Muscle of arm (tissue), 12 donors: ENCODE data around the gene PEPD. TPM values are rescaled to one million over a fixed set of nuclear protein-coding genes. Genes with fewer than 3 reads are reported as not detected.

ENCODE experiments used
- DNase-seq: peaks from one replicate; pipeline ENCODE4 v3.0.0-alpha.2; 2013
- polyA plus RNA-seq, 12 donors: library from polyadenylated mRNA; unstranded; fragments of 120-200 nt; gene quantifications; one replicate each; pipeline ENCODE4 v1.2.1, GENCODE V29; 2013; ENCODE audit not compliant: insufficient read length in 12 of 12

The PEPD gene
- polyA plus RNA-seq, 12 donors: 33.0 to 73.6 (median 43.2) TPM; not detected in 1

DNA sequence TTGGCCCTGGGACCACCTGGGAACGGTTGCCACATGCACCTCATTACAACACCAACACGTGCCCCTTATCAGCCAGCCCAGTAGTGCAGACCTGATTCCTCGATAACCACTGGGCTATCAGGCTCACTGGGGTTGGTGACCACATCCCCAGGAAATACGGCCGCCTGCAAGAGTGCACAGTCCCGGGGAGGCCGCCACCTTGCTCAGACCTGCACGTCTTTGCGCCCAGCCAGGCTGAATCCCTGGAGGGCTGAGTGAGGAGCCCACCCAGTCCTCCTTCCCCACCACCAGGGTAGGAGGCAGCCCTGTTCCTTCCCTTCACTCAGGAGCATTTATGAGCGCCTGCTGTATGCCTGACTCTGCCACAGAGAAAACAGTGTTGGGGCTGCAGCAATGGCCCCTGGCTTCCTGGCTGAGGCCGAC lies 80.3 kb downstream of the PEPD start:
- DNase-seq: no peak

GRCh38 chr19:33440682-33441081 lies 80.9 kb downstream of the PEPD start:
- DNase-seq: no peak

DNA sequence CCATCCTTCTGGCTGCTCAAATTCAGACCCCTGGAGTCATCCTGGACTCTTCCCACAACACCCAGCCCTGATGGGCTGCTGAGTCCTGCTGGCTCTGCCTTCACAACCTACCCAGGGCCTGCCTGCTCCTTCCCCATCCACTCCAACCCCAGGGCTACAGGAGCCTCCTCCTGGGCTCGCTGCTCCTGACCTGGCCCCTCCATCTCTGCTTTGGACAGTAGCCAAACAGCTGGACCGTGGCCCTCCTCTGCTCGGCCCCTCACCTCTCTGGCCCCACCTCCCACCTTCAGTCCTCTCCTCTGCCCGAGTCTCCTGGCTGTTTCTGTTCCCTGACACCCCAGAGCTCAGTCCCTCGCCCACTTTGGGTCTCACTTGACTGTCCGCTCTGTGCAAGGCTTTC lies 81.3 kb downstream of the PEPD start:
- no peak for DNase-seq

GRCh38 chr19:33438987-33439781 lies 82.4 kb downstream of the PEPD start:
- DNase-seq: no peak

DNA sequence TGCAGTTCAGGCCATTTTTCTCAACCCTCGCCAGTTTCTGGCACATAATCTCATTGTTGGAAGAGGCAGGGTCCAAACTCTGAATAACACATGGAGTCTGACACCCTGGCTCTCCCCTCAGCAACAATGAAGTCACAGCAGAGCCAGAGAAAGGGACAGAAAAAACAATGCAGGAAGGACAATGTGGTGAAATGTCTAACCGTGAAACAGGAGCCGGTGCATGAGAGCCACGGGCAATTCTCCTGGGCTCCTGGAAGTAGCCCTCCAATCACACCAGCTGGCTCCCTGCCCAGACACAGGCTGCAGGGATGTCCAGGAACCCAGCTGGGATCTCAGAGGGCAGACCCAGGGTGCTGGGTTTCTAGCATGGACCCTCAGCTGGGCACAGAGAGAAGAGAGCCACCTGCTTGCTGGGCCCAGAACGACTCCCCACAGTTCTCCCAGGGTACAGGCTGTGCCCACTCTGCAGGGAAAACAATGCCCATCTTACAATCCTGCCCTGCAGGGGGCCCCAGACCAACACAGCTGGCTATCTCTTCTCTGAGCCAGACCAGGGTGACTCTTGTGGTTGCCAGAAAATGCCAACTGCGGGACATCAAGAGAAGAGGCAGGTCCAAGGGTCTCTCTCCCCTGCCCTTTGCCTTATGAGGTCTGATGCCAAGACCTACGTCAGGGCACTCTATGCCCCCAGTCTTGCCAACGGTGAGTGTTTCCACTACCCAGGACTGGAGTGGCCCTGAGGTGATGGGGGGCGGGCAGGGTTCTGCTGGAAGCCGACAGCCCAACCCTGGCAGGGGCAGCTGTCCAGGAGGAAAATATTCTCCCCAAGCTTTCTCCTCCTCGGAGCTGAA lies 83.5 kb downstream of the PEPD start:
- DNase-seq: no peak

DNA sequence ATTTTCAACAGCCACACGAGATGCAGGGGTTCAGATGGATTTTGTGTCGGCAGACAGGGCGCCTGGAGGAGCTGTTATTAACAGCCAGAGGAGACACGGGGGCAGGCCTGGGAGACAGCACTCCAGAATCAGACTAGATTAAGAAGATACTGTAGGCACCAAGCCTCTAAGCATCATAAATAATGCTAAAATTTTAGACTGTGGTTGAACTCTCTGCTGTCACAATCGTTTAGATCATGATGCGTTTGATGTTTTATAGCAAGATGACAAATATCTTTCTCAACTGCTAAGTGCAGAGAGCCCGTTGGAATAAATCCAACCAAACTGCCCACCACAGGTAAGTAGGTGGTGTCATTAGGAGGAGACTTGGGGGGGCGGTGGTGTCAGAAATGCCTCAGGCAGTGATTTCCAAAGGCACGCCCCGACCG lies 84.2 kb downstream of the PEPD start:
- no peak for DNase-seq

DNA sequence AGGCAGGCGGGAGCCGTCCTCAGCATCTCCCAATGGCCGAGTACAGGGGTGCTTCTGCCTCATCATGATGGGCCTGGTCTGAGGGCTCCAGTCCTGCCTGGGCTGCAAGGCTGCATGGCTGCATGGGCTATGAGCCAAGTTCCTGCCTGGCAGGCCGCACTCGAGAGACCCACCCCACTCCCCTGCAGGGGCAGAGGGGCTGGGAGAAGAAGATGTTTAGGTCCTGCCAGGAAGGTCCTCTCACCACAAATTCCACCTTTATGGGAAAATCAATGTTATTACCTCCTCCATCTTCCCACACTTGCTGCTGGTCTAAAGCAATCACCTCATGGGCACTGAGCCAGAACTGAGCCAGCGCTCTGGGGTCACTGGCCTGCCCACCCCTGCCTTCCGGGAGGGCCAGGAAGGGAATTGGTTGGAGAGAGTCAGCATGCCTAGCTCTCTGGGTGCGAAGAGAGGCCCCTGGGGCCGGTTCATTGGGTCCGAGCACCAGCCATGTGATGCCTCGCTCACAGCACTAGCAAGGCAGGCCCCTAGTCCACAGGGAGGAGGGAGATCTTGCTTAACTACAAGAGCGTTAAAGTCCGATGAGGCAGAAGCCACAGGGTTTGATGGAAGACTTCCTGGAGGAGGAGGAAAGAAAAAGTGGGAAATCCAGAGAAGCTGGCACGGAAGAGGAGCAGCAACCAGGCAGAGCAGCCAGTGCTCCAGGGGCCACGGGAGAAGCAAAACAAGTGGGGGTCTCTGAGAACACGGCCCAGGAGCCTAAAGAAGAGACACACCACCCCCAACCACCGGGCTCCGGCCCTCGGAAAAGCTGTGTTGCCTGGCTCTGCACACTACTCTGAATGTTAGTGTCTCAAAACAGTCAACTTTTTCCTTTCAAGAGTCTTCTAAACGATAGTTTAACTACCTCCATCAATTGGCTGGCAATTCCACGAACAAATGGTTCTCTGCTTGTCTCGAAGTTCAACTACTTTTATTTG lies 84.9 kb downstream of the PEPD start:
- DNase-seq: no peak

DNA sequence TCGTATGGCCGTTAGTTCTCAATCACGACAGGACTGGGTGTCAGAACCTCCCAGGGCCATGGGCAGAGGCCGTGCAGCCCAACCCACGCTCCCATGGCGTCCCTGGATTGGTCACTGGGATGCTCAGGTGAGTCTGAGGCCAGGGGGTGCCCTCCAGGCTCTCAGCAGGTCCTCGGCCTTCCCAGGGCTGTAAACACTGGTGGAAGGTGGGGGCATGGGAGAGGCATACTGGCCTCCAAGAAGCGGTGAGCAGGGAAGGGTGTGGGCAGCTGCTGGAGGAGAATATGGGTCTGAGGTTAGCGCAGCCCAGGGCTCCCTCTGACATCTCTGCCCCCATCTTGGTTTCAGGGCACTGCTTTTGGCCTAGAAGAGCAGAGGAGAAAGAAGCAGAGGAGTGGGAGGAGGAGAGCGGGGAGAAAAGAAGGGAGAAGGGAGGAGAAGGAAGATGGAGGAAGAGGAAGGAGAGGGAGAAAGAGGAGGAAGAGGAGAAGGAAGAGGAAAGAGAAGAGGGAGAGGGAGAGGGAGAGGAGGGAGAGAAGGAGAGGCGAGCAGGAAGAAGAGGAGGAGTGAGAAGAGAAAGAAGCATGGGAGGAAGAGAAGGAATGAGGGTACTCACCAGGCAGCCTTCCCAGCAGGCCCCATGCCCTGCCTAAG lies 85.8 kb downstream of the PEPD start:
- DNase-seq: no peak

GRCh38 chr19:33434886-33435705 lies 86.5 kb downstream of the PEPD start:
- no peak for DNase-seq

DNA sequence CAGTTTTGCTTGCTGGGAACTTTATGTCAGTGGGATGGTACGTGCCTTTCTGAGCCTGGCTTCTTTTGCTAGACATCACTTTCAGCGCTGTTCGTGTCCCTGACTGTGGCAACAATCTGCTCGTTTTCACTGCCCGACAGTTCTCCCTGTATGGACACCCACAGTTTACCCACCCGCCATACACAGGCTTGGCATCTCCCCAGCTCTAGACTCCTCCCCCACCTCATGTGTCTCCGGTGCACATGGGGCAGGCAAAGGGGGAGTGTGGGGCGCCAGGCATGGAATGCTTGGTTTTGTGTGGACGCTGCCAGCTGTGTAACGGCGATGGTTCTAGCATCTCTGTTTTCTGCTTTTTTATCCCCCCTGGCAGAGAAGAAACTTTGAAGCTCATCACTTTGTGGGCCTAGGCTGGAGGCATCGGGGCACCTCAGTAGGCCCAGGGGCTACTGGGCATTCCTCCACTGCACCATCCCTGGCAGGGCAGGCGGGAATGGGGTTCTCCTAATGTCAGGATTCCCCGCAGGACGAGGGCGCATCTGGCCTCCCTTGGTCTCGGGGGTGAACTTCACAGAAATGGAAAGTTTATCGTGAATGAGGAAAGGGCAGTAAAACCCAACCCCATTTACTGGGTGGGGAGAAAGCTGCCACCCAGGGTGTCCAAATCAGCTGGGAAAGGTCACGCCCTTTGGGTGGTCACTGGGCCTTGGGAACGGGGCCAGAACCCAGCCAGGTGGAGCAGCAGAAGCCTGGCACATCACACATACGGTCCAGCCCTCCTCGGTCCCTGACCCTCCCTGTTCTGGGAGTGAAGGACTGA lies 87.3 kb downstream of the PEPD start:
- no peak for DNase-seq

DNA sequence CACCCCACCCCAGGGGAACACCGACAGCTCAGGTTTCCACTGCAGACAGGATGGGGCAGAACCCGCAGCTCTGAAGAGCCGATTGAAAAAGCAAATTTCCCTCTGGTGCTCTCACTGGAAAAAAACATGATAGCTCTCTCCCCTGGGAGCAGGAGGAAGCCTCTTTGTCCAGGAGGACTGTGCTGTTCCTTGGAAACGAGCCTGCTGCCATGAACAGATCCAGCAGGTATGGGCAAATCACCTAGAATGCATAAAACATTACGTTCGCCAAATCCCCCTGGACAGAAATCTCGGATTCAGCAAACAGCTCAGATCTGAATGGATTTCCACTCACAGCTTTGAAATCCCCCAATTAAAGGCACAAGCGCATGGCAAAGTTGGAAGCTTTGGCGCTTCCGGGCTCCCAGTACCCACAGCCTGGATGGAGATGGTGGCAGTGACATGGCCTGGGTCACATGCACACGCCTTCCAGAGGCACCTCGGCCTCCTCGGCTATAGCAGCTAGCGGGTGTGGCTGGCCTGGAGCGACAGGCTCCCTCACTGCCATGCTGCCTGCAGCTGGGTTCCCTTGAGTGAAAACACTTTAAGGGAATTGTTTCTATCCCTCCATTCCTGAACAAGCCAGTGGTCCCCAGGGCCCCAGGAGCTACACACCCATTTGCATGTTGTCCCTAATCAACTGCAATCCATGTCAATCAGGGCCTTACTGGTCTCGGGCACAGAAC lies 89.0 kb downstream of the PEPD start:
- DNase-seq: no peak

- DNase-seq: peak; percentile 15
Observed at GRCh38 chr19:33432015-33432414, 89.6 kb downstream of the PEPD start.

DNA sequence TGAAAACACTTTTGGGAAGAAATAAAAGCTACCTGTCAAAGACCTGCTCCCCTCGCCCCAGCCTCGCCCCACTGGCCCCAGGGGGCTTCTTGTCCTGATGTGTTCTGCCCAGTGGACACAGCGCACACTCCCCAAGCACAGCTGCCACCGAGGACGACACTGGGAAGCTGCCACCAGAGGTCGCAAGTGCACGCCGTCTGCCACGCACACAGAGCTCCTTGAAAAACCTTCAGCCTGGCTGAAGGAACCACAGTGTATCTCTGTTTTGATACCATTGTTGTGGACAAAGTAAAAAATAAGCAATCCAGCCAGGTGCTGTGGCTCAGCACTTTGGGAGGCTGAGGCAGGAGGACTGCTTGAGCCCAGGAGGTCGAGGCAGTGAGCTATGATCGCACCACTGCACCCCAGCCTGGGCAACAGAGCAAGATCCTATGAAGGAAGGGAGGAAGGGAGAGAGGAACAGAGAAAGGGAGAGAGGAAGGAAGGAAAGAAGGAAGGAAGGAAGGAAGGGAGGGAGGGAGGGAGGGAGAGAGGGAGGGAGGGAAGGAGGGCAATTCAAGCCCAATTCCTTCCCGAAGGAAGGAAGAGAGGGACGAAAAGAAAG lies 90.8 kb downstream of the PEPD start:
- DNase-seq: peak; percentile 75

GRCh38 chr19:33429891-33430673 lies 91.5 kb downstream of the PEPD start:
- no peak for DNase-seq

- DNase-seq: no peak
Observed at GRCh38 chr19:33428627-33429125, 92.9 kb downstream of the PEPD start.

DNA sequence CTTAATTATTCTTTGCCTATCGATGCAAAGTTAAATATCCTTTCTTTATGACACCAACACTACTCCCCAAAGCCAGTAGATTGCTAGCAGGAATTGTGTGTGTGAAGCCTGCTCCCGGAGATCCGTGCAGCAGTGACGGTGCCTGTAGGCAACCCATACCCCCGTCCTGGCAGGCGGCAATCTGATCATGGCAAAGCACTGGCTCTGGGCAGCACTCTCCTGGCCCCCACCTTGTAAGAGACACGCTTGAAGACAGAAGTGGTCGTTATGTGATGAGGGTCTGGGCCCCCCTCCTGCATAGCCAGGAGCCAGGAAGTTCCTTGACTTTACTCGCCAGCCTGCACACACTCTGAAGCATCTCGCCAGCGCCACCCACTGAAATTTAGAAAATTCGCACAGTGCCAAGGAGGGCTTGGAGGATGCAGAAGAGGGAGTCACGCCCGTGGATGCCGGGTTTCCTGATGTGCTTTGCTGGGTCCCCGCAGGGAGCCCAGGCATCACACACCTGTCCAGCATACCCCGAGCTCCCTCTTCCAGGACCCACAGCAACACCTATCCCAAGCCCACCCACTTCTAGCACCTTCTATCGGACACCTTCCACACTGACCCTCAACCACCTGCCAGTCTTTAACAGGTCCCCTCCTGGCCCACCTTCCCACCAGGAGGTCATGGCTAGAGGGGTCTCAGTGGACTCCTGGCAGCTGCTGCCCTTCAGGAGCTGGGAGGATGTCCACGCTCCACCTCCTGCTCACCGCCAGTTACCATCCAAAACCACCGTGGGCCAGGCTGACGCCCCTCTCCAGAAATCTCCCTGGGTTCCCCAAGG lies 93.6 kb downstream of the PEPD start:
- no peak for DNase-seq
